Parathyroid adenoma (tissue), 2 donors: Measurements from ENCODE around the gene CFAP221.

Experiments
- H2AFZ ChIP-seq: fragments of 300-600 bp; sonication (generic); one replicate; pipeline ENCODE4 v1.7.0; 2017; ENCODE audit warnings: antibody characterized with exemption, mild to moderate bottlenecking
- H3K27ac ChIP-seq: fragments of 300-600 bp; sonication (generic); one replicate; pipeline ENCODE4 v1.7.0; 2017
- H3K27me3 ChIP-seq: fragments of 300-600 bp; sonication (generic); one replicate; pipeline ENCODE4 v1.7.0; 2017; ENCODE audit warnings: low read length; ENCODE audit not compliant: control insufficient read depth, insufficient read depth
- H3K36me3 ChIP-seq: fragments of 300-600 bp; sonication (generic); one replicate; pipeline ENCODE4 v1.7.0; 2017; ENCODE audit warnings: low read length; ENCODE audit not compliant: control insufficient read depth, insufficient read depth
- H3K4me1 ChIP-seq: fragments of 300-600 bp; sonication (generic); one replicate; pipeline ENCODE4 v1.7.0; 2017; ENCODE audit warnings: control low read depth
- H3K4me2 ChIP-seq: fragments of 300-600 bp; sonication (generic); one replicate; pipeline ENCODE4 v1.7.0; 2017; ENCODE audit warnings: low read length
- H3K4me3 ChIP-seq: fragments of 300-600 bp; sonication (generic); one replicate; pipeline ENCODE4 v1.7.0; 2017; ENCODE audit warnings: low read depth, low read length
- H3K79me2 ChIP-seq: fragments of 300-600 bp; sonication (generic); one replicate; pipeline ENCODE4 v1.7.0; 2017; ENCODE audit warnings: control low read depth
- H3K9ac ChIP-seq: fragments of 300-600 bp; sonication (generic); one replicate; pipeline ENCODE4 v1.7.0; 2017; ENCODE audit warnings: mild to moderate bottlenecking
- H3K9me3 ChIP-seq: fragments of 300-600 bp; sonication (generic); one replicate; pipeline ENCODE4 v1.7.0; 2017; ENCODE audit warnings: low read length; ENCODE audit not compliant: control insufficient read depth
- TF ChIP-seq, protein P1 (sequence below): fragments of 300-600 bp; sonication (generic); IDR thresholded peaks from one replicate; pipeline ENCODE4 v1.7.0; 2017; ENCODE audit warnings: antibody characterized with exemption, mild to moderate bottlenecking
- donor health status: primary hyperparathyroidism.

CFAP221 gene

DNA sequence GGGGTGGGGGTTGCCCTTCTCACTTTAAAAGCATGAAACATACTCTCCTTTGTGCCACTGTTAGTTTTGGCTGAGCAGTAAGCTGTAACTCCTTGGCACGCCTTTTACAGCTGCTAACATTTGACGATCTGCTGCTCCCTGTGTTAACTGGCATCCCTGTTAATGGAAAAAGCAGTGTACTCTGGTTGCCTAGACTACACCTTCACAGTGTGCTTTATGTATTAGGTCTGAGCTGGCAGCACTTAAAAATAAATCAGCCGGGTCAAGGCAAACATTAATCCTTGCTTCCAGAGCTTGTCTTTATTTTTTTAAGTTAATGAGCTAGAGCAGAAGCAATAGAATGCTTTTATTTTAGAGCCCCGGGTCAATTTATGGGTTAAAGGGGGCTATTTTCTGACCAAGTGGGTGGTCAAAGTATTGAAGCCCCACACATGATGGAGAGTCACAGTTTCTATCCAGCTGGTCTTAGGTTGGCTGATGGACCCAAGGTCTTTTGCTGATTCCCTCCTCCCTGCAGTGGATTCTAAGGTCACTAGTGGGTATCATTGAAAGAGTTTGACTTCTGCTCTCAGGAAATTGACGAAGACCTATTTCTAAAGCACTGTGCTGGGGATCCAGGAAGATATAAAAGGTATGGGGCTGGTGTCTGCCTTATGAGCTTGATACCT is 54.5 kb downstream of the CFAP221 start:
- Histone ChIP-seq H3K4me3 (no peak overlapping the region), H3K27ac (no peak overlapping the region), H3K9me3 (no peaks in the 10 kb centered on the region), H3K4me2 (no peak overlapping the region), H3K36me3 (no peaks in the 10 kb centered on the region), H2AFZ (no peak overlapping the region), H3K79me2 (no peaks in the 10 kb centered on the region), H3K27me3 (no peaks in the 10 kb centered on the region), H3K9ac (no peak overlapping the region), H3K4me1 (no peaks in the 10 kb centered on the region)
- TF ChIP-seq, protein P1, sequence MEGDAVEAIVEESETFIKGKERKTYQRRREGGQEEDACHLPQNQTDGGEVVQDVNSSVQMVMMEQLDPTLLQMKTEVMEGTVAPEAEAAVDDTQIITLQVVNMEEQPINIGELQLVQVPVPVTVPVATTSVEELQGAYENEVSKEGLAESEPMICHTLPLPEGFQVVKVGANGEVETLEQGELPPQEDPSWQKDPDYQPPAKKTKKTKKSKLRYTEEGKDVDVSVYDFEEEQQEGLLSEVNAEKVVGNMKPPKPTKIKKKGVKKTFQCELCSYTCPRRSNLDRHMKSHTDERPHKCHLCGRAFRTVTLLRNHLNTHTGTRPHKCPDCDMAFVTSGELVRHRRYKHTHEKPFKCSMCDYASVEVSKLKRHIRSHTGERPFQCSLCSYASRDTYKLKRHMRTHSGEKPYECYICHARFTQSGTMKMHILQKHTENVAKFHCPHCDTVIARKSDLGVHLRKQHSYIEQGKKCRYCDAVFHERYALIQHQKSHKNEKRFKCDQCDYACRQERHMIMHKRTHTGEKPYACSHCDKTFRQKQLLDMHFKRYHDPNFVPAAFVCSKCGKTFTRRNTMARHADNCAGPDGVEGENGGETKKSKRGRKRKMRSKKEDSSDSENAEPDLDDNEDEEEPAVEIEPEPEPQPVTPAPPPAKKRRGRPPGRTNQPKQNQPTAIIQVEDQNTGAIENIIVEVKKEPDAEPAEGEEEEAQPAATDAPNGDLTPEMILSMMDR = no peak

DNA sequence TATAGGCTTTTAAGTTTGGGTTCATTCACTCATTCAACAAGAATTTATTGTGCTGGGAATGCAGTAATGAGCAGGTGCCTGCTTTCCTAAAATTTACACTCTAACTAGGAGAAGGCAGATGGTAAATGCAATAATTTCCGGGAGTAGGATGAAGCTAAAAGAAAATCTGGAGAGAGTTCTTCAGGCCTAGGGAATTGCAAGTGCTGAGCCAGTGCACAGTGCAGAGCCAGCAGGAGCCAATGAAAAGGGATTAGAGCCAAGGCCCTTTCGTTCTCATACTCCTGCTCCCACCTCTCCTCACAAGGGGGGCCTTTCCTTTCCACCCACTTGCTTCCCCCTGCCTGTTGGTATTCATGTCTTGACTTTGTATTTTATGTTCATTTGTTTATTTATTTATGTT is 55.1 kb downstream of the CFAP221 start:
- TF ChIP-seq, protein P1 = no peak
- H3K79me2 ChIP-seq = no peaks in the 10 kb centered on the region
- no peaks in the 10 kb centered on the region for H3K4me1 ChIP-seq
- no peaks in the 10 kb centered on the region for H3K9me3 ChIP-seq
- no peak overlapping the region for H3K9ac ChIP-seq
- no peak overlapping the region for H2AFZ ChIP-seq
- no peak overlapping the region for H3K27ac ChIP-seq
- H3K36me3 ChIP-seq = no peaks in the 10 kb centered on the region
- no peak overlapping the region for H3K4me3 ChIP-seq
- no peak overlapping the region for H3K4me2 ChIP-seq
- H3K27me3 ChIP-seq = no peaks in the 10 kb centered on the region

DNA sequence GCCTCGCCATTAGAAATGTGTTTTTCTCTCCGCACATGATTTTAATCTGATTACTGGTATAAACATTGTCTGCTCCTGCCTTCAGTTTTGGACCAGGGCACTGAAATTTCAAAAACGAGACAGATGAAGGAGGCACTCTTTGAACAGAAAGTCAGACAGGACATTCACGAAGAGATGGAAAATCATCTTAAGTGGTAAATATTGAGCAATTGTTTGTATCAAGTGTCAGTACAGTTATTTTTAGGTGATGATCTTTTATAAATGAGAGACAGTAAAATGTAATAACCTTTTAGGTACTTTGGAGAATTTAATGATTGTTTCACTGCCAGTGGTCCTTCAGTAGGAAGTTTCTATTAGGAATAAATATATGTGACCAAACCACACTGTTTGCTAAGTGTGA is 60.8 kb downstream of the CFAP221 start:
- Histone ChIP-seq H3K4me2 (no peak overlapping the region), H3K4me3 (no peak overlapping the region), H3K79me2 (no peaks in the 10 kb centered on the region), H3K9ac (no peak overlapping the region), H3K27ac (no peak overlapping the region), H3K9me3 (no peaks in the 10 kb centered on the region), H3K27me3 (no peaks in the 10 kb centered on the region), H3K4me1 (no peaks in the 10 kb centered on the region), H3K36me3 (no peaks in the 10 kb centered on the region), H2AFZ (no peak overlapping the region)
- TF ChIP-seq, protein P1 = no peak

DNA sequence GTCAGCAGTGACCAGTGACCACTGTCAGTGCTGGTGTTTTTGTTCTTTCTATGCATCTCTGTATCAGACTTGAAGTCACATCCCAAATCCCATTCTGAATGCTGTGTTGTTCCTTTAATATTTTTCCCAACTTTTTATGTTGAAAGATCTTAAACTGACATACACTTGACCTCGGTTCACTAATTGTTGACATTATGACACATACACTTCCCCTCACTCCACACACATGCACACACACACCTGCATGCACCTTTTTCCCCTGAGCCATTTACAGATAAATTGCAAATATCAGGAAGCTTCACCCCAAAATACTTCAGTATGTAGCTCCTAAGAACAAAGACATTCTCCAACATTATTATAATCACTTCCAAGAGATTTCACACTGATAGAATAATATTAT is 62.4 kb downstream of the CFAP221 start:
- H3K4me1 ChIP-seq = no peaks in the 10 kb centered on the region

More for the DNA sequence above, 62.4 kb downstream of the CFAP221 start:
- H3K9ac ChIP-seq = no peak overlapping the region
- H3K4me2 ChIP-seq = no peak overlapping the region
- no peaks in the 10 kb centered on the region for H3K36me3 ChIP-seq
- TF ChIP-seq, protein P1 = no peak
- H2AFZ ChIP-seq = no peak overlapping the region
- H3K9me3 ChIP-seq = no peaks in the 10 kb centered on the region
- no peak overlapping the region for H3K27ac ChIP-seq
- H3K4me3 ChIP-seq = no peak overlapping the region
- H3K79me2 ChIP-seq = no peaks in the 10 kb centered on the region
- no peaks in the 10 kb centered on the region for H3K27me3 ChIP-seq
